Stimulated activated CD8-positive, alpha-beta memory T cell treated with anti-CD3 and anti-CD28 coated beads, Interleukin-12 subunit alpha, Interleukin-12 subunit beta, amount 100 ng/mL, for 24 hours (primary cell): ENCODE measurements around the gene SERTM1.

Experiments
- DNase-seq: peaks from one replicate; pipeline ENCODE4 v3.0.0-alpha.2; 2020; ENCODE audit errors: extremely low read depth

SERTM1 gene

GRCh38 chr13:36710396-36710795 is 36.6 kb downstream of the SERTM1 start:
- DNase-seq, result no peak

GRCh38 chr13:36712290-36712689 is 38.5 kb downstream of the SERTM1 start:
- DNase-seq, result no peak

GRCh38 chr13:36712770-36713169 is 39.0 kb downstream of the SERTM1 start:
- no peak for DNase-seq

- DNase-seq, result no peak
Measured at GRCh38 chr13:36713887-36714286, 40.1 kb downstream of the SERTM1 start.

GRCh38 chr13:36715841-36716240 is 42.0 kb downstream of the SERTM1 start:
- DNase-seq, result no peak

- no peak for DNase-seq
Measured at GRCh38 chr13:36717017-36717416, 43.2 kb downstream of the SERTM1 start.

GRCh38 chr13:36717966-36718545 is 44.2 kb downstream of the SERTM1 start:
- no peak for DNase-seq

GRCh38 chr13:36718686-36719085 is 44.9 kb downstream of the SERTM1 start:
- DNase-seq, result no peak

- DNase-seq, result no peak
Measured at GRCh38 chr13:36724141-36724540, 50.3 kb downstream of the SERTM1 start.

GRCh38 chr13:36725936-36726335 is 52.1 kb downstream of the SERTM1 start:
- DNase-seq, result no peak

- DNase-seq, result no peak
Measured at GRCh38 chr13:36728006-36728405, 54.2 kb downstream of the SERTM1 start.

GRCh38 chr13:36736119-36736726 is 62.4 kb downstream of the SERTM1 start:
- no peak for DNase-seq

- DNase-seq, result no peak
Measured at GRCh38 chr13:36737524-36738083, 63.8 kb downstream of the SERTM1 start.

GRCh38 chr13:36745436-36745835 is 71.6 kb downstream of the SERTM1 start:
- DNase-seq, result no peak

GRCh38 chr13:36746051-36746450 is 72.2 kb downstream of the SERTM1 start:
- no peak for DNase-seq
